Mucosa of rectum (tissue), 2 donors: ENCODE data around the gene SPAG9.

ENCODE experiments used
- H3K27ac ChIP-seq, 2 donors: one replicate each; pipeline ENCODE4 v1.7.0; 2013; ENCODE audit warnings: inconsistent platforms in 2 of 2, low read depth in 2 of 2, low read length in 2 of 2
- H3K27me3 ChIP-seq, 2 donors: one replicate each; pipeline ENCODE4 v1.7.0; 2013; ENCODE audit warnings: low read length in 2 of 2; ENCODE audit not compliant: control insufficient read depth in 2 of 2, insufficient read depth in 2 of 2
- H3K36me3 ChIP-seq, 2 donors: one replicate each; pipeline ENCODE4 v1.7.0; 2013; ENCODE audit warnings: low read length in 2 of 2; ENCODE audit not compliant: control insufficient read depth in 2 of 2, insufficient read depth in 2 of 2
- H3K4me1 ChIP-seq, 2 donors: one replicate each; pipeline ENCODE4 v1.7.0; 2013; ENCODE audit warnings: low read length in 2 of 2, mild to moderate bottlenecking in 1 of 2; ENCODE audit not compliant: control insufficient read depth in 2 of 2, insufficient read depth in 2 of 2
- H3K4me3 ChIP-seq, 2 donors: one replicate each; pipeline ENCODE4 v1.7.0; 2013; ENCODE audit warnings: low read length in 2 of 2
- H3K9ac ChIP-seq, 2 donors: one replicate each; pipeline ENCODE4 v1.7.0; 2013; ENCODE audit warnings: low read length in 2 of 2, low read depth in 1 of 2, mild to moderate bottlenecking in 1 of 2
- H3K9me3 ChIP-seq, 2 donors: one replicate each; pipeline ENCODE4 v1.7.0; 2013; ENCODE audit warnings: low read length in 2 of 2; ENCODE audit not compliant: control insufficient read depth in 2 of 2
- donor health status: healthy.
- donor health status: Normal muscosa, but diverticular disease.

Gene SPAG9

GRCh38 chr17:50934161-50934560 lies 186.5 kb downstream of the SPAG9 start:
- Histone ChIP-seq H3K4me1 (peaks cover 18 to 21% of the 10 kb centered on the region in 2 donors), H3K27me3 (no peaks in the 10 kb centered on the region), H3K9me3 (no peaks in the 10 kb centered on the region), H3K27ac (no peak overlapping the region), H3K9ac (no peak overlapping the region), H3K36me3 (no peaks in the 10 kb centered on the region), H3K4me3 (no peak overlapping the region)

- H3K4me3 ChIP-seq, result peak overlapping the region; percentile 64 to 74
- peaks cover 18 to 21% of the 10 kb centered on the region in 2 donors for H3K4me1 ChIP-seq
- H3K27ac ChIP-seq, result peak overlapping the region; percentile 74 to 80
- H3K27me3 ChIP-seq, result no peaks in the 10 kb centered on the region
- H3K9ac ChIP-seq, result peak overlapping the region; percentile 76 to 80
- no peaks in the 10 kb centered on the region for H3K36me3 ChIP-seq
- H3K9me3 ChIP-seq, result no peaks in the 10 kb centered on the region
These were observed 189.3 kb downstream of the SPAG9 start for GRCh38 chr17:50931144-50931908.

- Histone ChIP-seq H3K27ac (no peak overlapping the region), H3K4me1 (peaks cover 10 to 15% of the 10 kb centered on the region in 2 donors), H3K4me3 (no peak overlapping the region), H3K36me3 (no peaks in the 10 kb centered on the region), H3K27me3 (no peaks in the 10 kb centered on the region), H3K9ac (no peak overlapping the region), H3K9me3 (no peaks in the 10 kb centered on the region)
These were observed 192.0 kb downstream of the SPAG9 start for GRCh38 chr17:50928646-50929045.

DNA sequence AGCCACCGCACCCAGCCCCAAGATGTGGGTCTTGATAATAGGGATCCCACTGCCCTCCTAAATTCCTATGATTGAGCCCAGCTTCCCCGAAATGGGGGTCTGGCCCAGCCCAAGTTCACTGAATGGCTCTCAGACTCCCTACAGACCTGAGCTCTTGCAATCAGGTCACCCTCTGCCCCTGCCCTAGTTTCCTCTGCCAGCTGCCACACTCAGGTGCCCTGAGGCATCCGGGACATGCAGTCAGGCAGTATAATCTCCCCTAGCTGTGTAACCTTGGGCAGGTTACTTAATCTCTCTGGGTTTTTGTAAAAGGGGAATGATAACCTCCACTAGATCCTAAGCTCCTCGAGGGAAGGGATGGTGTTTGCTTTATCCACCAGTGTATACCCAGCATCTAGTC lies 193.4 kb downstream of the SPAG9 start:
- Histone ChIP-seq H3K9me3 (no peaks in the 10 kb centered on the region), H3K4me3 (no peak overlapping the region), H3K36me3 (no peaks in the 10 kb centered on the region), H3K4me1 (peaks cover 20 to 29% of the 10 kb centered on the region in 2 donors), H3K9ac (no peak overlapping the region), H3K27me3 (no peaks in the 10 kb centered on the region), H3K27ac (no peak overlapping the region)

DNA sequence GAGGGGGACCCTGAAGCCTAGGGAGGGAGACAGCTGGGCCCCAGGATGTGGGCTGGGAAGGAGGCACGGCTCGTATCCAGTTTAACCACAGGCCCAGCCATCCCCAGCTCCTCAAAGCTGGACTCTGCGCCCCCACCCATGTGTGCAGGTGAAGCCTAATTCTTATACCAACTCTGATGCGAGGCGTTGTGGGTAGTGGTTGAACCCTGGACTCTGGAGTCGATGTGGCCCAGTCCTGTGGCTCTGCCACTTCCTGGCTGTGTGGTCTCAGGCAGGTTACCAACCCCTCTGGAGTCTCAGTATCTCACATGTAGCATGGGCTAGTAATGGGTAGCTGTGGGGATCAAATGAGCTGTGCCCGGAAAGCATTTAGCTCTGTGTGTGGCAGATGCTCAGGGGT lies 194.1 kb downstream of the SPAG9 start:
- Histone ChIP-seq H3K27me3 (no peaks in the 10 kb centered on the region), H3K27ac (no peak overlapping the region), H3K9ac (no peak overlapping the region)

GRCh38 chr17:50925296-50925891 lies 195.3 kb downstream of the SPAG9 start:
- Histone ChIP-seq H3K9ac (no peak overlapping the region), H3K9me3 (no peaks in the 10 kb centered on the region), H3K36me3 (no peaks in the 10 kb centered on the region), H3K27ac (no peak overlapping the region), H3K4me1 (peaks cover 29 to 36% of the 10 kb centered on the region in 2 donors), H3K4me3 (no peak overlapping the region), H3K27me3 (no peaks in the 10 kb centered on the region)

More for the DNA sequence above, 194.1 kb downstream of the SPAG9 start:
- Histone ChIP-seq H3K4me3 (no peak overlapping the region), H3K9me3 (no peaks in the 10 kb centered on the region), H3K36me3 (no peaks in the 10 kb centered on the region), H3K4me1 (peaks cover 25 to 33% of the 10 kb centered on the region in 2 donors)

- Histone ChIP-seq H3K27ac (no peak overlapping the region), H3K36me3 (no peaks in the 10 kb centered on the region), H3K4me1 (peaks cover 34 to 40% of the 10 kb centered on the region in 2 donors), H3K27me3 (no peaks in the 10 kb centered on the region), H3K9ac (no peak overlapping the region), H3K4me3 (no peak overlapping the region), H3K9me3 (no peaks in the 10 kb centered on the region)
These were observed 195.9 kb downstream of the SPAG9 start for GRCh38 chr17:50924800-50925199.

DNA sequence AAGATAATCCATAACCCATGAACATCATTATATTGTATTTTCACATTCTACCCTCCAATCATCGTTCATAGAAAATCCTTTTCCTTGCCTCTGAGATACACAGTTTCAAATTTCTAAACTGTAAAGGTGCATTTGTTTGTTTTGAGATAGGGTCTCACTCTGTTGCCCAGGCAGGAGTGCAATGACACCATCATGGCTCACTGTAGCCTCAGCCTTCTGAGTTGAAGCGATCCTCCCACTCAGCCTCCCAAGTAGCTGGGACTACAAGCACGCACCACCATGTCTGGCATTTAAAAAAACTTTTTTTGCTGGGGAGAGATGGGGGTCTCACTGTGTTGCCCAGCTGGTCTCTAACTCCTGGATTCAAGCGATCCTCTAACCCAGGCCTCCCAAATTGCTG lies 196.4 kb downstream of the SPAG9 start:
- H3K4me3 ChIP-seq, result no peak overlapping the region
- H3K36me3 ChIP-seq, result no peaks in the 10 kb centered on the region
- H3K4me1 ChIP-seq, result peaks cover 38 to 46% of the 10 kb centered on the region in 2 donors
- H3K9ac ChIP-seq, result no peak overlapping the region
- H3K27ac ChIP-seq, result no peak overlapping the region
- no peaks in the 10 kb centered on the region for H3K9me3 ChIP-seq
- H3K27me3 ChIP-seq, result no peaks in the 10 kb centered on the region

- Histone ChIP-seq H3K4me3 (no peak overlapping the region), H3K4me1 (peaks cover 45 to 52% of the 10 kb centered on the region in 2 donors), H3K9ac (no peak overlapping the region), H3K36me3 (no peaks in the 10 kb centered on the region), H3K27me3 (no peaks in the 10 kb centered on the region), H3K27ac (peak overlapping the region; percentile 97 to 98), H3K9me3 (no peaks in the 10 kb centered on the region)
These were observed 197.1 kb downstream of the SPAG9 start for GRCh38 chr17:50923611-50924010.

DNA sequence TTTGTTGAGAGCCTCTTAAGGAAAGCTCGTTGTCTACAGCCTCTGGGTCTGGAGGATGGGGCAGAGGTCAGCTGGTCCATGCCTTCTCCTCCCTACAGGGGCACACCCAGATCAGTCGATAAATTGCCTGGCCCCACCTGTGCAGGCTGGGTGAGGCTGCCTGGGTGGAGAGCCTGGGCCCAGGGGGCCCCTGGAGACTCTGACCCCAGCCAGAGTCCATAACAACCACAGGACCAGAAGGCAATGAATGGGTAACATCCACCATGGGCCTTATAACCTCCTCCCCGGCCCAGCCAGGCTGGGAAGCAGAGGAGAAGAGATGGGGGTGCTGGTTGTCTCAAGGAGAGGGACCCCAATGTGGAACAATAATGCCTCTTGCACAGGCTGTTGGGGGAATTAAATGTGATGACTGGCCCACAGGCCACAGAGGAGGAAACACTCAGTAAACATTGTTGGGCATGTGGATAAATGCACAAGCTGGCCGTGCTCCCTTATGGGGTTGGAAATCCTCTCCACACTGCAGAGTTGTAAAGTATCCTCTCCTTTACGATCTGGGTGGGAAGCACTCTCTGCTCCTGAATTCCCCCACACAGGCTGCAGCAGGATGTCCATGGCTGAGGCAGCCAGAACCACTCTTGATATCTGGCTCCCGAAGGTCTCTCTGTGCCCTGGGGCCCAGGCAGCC lies 197.8 kb downstream of the SPAG9 start:
- peaks cover 53 to 60% of the 10 kb centered on the region in 2 donors for H3K4me1 ChIP-seq
- no peak overlapping the region for H3K4me3 ChIP-seq
- no peaks in the 10 kb centered on the region for H3K9me3 ChIP-seq
- peak overlapping the region in 1 of 2 donors; percentile 26 for H3K9ac ChIP-seq
- H3K36me3 ChIP-seq, result no peaks in the 10 kb centered on the region
- no peaks in the 10 kb centered on the region for H3K27me3 ChIP-seq
- H3K27ac ChIP-seq, result peak overlapping the region; percentile 97 to 98
